ENCODE data around the gene SYNE3.

SYNE3 gene

DNA sequence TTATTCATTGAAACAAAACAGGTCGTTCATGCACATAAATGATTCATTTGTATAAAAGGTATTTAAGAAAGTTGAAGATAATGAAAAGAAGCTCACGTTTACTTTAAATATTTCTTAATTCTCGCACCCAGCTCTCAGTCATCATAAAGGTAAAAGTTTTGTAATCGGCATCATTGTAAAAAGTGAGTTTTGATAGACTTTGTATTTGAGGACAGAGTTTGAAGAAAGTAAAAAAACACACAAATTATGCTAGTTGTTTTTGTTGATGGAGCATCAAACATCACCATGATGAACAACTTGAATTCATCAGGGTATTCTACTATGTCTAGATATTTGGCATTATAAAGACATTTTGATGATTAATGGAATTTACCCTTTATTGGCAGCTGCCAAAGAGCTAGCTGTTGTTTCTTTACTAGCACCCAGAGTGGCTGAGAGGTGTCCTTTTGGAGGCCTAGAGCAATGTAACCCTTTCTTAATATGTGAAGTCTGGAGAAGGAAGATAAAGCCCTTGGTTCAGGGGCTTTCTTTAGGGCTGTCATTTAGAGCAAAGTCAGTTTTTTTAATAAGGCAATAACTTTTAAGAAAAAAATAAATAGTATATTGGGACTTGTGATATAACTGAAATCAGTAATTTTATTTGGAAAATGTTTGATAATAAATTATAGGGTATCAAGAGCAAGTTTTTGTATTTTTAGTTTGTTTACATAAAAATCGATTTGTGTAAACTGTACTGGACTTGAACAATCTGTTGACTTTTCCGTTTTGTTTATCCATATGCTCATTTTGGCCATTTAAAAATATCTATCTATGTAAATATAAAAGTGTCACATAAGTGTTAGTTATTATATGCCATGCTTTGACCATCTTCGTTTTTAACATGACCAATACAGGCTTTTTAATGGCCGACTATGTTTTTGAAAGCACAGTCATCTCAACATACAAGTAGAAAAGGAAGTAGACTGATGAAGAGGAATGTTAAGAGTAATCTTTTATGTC is 25.8 kb upstream of the SYNE3 start:
- Histone ChIP-seq H3K36me3 (ENCODE audit: insufficient read depth, low read length) (peaks cover 15% of the 10 kb centered on the region; the same call in 1 of the 2 replicates), H3K27me3 (ENCODE audit: insufficient read depth, low read length) (no peaks in the 10 kb centered on the region), H3F3A (ENCODE audit: insufficient read depth, low read length) (no peaks in the 10 kb centered on the region), H3K4me3 (ENCODE audit: low read depth, low read length, poor library complexity, severe bottlenecking) (no peak overlapping the region), H3K27ac (ENCODE audit: low read depth, low read length, poor library complexity, severe bottlenecking) (no peak overlapping the region), H4K20me1 (ENCODE audit: insufficient read depth, low read length) (no peaks in the 10 kb centered on the region), H3K9ac (ENCODE audit: low read length) (no peak overlapping the region), H3K9me3 (ENCODE audit: low read length) (no peaks in the 10 kb centered on the region), H3K4me1 (ENCODE audit: insufficient read depth, low read length, severe bottlenecking) (peaks cover 33% of the 10 kb centered on the region), H2AFZ (ENCODE audit: low read length) (no peak overlapping the region), H3K9me2 (ENCODE audit: low read depth, low read length) (no peaks in the 10 kb centered on the region), H3K4me2 (ENCODE audit: low read length) (no peak overlapping the region), H3K79me2 (ENCODE audit: insufficient read depth, low read length) (peaks cover 57% of the 10 kb centered on the region)
- no peak for TF ChIP-seq EZH2 (IDR thresholded peaks at IDR 0.05; ENCODE audit: borderline replicate concordance, low read length)
- TF ChIP-seq, protein P1, sequence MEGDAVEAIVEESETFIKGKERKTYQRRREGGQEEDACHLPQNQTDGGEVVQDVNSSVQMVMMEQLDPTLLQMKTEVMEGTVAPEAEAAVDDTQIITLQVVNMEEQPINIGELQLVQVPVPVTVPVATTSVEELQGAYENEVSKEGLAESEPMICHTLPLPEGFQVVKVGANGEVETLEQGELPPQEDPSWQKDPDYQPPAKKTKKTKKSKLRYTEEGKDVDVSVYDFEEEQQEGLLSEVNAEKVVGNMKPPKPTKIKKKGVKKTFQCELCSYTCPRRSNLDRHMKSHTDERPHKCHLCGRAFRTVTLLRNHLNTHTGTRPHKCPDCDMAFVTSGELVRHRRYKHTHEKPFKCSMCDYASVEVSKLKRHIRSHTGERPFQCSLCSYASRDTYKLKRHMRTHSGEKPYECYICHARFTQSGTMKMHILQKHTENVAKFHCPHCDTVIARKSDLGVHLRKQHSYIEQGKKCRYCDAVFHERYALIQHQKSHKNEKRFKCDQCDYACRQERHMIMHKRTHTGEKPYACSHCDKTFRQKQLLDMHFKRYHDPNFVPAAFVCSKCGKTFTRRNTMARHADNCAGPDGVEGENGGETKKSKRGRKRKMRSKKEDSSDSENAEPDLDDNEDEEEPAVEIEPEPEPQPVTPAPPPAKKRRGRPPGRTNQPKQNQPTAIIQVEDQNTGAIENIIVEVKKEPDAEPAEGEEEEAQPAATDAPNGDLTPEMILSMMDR (IDR thresholded peaks at IDR 0.05; ENCODE audit: low read length), result no peak

DNA sequence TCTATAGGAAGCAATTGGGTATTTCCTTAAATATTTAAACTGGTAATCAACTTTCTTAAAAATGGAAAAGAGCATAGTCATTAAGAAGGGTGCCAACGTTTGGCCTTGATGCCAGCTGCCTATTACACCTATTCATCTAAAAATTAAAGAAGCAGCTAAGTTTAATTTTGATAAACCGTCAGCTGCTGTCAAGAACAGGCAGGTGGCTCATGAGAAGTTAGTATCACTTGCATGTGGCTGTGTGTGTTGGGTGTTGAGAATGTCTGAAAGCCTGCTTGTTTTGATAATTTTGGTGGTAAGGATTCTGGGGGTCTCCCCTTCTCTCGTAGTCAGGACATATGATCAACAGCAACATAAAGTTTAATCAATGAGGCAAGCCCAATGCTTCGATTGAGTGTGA is 24.9 kb upstream of the SYNE3 start:
- Histone ChIP-seq H3K79me2 (ENCODE audit: insufficient read depth, low read length) (peaks cover 66% of the 10 kb centered on the region), H3F3A (ENCODE audit: insufficient read depth, low read length) (no peaks in the 10 kb centered on the region), H2AFZ (ENCODE audit: low read length) (no peak overlapping the region), H3K4me2 (ENCODE audit: low read length) (no peak overlapping the region), H3K9ac (ENCODE audit: low read length) (no peak overlapping the region), H4K20me1 (ENCODE audit: insufficient read depth, low read length) (no peaks in the 10 kb centered on the region), H3K9me2 (ENCODE audit: low read depth, low read length) (no peaks in the 10 kb centered on the region), H3K4me3 (ENCODE audit: low read depth, low read length, poor library complexity, severe bottlenecking) (no peak overlapping the region), H3K27me3 (ENCODE audit: insufficient read depth, low read length) (no peaks in the 10 kb centered on the region), H3K27ac (ENCODE audit: low read depth, low read length, poor library complexity, severe bottlenecking) (no peak overlapping the region), H3K9me3 (ENCODE audit: low read length) (no peaks in the 10 kb centered on the region), H3K36me3 (ENCODE audit: insufficient read depth, low read length) (peaks cover 15% of the 10 kb centered on the region; the same call in 1 of the 2 replicates), H3K4me1 (ENCODE audit: insufficient read depth, low read length, severe bottlenecking) (peaks cover 42% of the 10 kb centered on the region)
- TF ChIP-seq, protein P1 (IDR thresholded peaks at IDR 0.05; ENCODE audit: low read length), result no peak
- TF ChIP-seq EZH2 (IDR thresholded peaks at IDR 0.05; ENCODE audit: borderline replicate concordance, low read length), result no peak

DNA sequence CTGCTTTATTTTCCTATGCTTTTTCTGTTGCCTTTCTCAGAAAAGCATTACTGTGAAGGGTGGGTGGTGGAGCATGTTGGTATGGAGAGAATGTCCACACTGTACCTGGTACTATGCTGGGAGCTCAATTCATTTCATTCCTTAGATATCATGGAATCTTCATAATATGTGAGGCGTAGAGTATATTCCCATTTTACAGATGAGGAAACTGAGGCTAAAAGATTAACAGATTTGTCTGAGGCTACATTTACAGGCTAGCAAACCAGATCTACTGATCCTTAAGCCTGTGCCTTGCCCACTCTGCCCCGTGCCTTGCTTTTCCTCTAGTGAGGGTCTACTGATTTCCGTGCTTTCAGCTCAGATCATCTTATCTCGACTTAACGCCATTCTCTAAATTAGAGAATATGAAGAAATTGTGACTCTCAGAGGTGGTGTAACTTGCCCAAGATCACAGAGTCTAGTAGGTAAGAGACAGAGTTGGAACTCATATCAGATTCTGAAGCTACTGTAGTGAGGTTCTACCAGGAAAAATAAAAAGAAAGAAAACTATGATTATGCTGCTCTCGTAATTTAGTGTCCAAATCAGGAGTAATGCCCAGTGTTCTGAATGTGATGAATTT is 23.9 kb upstream of the SYNE3 start:
- H4K20me1 ChIP-seq (ENCODE audit: insufficient read depth, low read length), result no peaks in the 10 kb centered on the region
- peaks cover 50% of the 10 kb centered on the region for H3K4me1 ChIP-seq (ENCODE audit: insufficient read depth, low read length, severe bottlenecking)
- H3K9me2 ChIP-seq (ENCODE audit: low read depth, low read length), result no peaks in the 10 kb centered on the region
- TF ChIP-seq, protein P1 (IDR thresholded peaks at IDR 0.05; ENCODE audit: low read length), result no peak
- H3K27me3 ChIP-seq (ENCODE audit: insufficient read depth, low read length), result no peaks in the 10 kb centered on the region
- no peak overlapping the region for H3K4me3 ChIP-seq (ENCODE audit: low read depth, low read length, poor library complexity, severe bottlenecking)
- H2AFZ ChIP-seq (ENCODE audit: low read length), result no peak overlapping the region
- H3F3A ChIP-seq (ENCODE audit: insufficient read depth, low read length), result no peaks in the 10 kb centered on the region
- no peak overlapping the region for H3K4me2 ChIP-seq (ENCODE audit: low read length)
- H3K79me2 ChIP-seq (ENCODE audit: insufficient read depth, low read length), result peaks cover 76% of the 10 kb centered on the region
- no peaks in the 10 kb centered on the region for H3K9me3 ChIP-seq (ENCODE audit: low read length)
- H3K27ac ChIP-seq (ENCODE audit: low read depth, low read length, poor library complexity, severe bottlenecking), result no peak overlapping the region
- H3K9ac ChIP-seq (ENCODE audit: low read length), result no peak overlapping the region
- peaks cover 15% of the 10 kb centered on the region; the same call in 1 of the 2 replicates for H3K36me3 ChIP-seq (ENCODE audit: insufficient read depth, low read length)

Data from OCI-LY1 (cell line).